RWPE1 (cell line): ENCODE measurements around the gene DSCAM.

ENCODE experiments used
- CTCF ChIA-PET: fragments of 350-600 bp; sonication (Branson Sonifier 250); formaldehyde crosslinking; extraction: SDS; loops from one replicate; lab custom pipeline; 2021; lab: Yijun Ruan, JAX
- POLR2A ChIA-PET: fragments of 400-600 bp; formaldehyde crosslinking; extraction: SDS; loops from one replicate; lab custom pipeline; 2020; ENCODE audit warnings: antibody characterized with exemption; ENCODE audit not compliant: low non-redundant PET; lab: Yijun Ruan, JAX
- DNase-seq: peaks from one replicate; pipeline ENCODE4 v3.0.0; 2012; ENCODE audit warnings: low spot score
- H3K27ac ChIP-seq: fragments of 450-650 bp; 2 replicates; pipeline ENCODE4 v1.5.1; 2017
- TF ChIP-seq, protein P1 (sequence below): fragments of 450-650 bp; conservative IDR thresholded peaks from 2 replicates; pipeline ENCODE4 v1.5.1; 2017; ENCODE audit warnings: low read depth, mild to moderate bottlenecking

DSCAM gene

DNA sequence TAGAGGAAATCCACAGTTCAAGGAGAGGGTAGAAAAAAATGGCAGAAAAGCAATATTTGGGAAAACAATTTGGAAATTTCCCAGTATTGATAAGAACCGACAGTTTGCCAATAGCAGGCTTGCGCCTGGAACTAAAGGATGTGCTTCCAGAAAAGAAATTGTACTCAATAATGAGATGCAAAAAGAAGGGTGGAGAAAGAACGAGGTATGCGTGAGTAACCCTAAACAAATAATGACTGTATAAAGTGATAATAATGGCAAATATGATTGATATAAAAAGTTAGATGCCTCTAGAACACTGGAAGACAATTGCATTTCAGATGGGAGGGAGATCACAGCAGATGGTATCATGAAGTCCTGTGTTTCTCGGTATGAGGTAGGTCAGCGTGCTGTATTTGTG, 458.9 kb downstream of the DSCAM start:
- ChIA-PET CTCF (no interaction called here), POLR2A (no interaction called here)
- TF ChIP-seq, protein P1, sequence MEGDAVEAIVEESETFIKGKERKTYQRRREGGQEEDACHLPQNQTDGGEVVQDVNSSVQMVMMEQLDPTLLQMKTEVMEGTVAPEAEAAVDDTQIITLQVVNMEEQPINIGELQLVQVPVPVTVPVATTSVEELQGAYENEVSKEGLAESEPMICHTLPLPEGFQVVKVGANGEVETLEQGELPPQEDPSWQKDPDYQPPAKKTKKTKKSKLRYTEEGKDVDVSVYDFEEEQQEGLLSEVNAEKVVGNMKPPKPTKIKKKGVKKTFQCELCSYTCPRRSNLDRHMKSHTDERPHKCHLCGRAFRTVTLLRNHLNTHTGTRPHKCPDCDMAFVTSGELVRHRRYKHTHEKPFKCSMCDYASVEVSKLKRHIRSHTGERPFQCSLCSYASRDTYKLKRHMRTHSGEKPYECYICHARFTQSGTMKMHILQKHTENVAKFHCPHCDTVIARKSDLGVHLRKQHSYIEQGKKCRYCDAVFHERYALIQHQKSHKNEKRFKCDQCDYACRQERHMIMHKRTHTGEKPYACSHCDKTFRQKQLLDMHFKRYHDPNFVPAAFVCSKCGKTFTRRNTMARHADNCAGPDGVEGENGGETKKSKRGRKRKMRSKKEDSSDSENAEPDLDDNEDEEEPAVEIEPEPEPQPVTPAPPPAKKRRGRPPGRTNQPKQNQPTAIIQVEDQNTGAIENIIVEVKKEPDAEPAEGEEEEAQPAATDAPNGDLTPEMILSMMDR = no peak
- DNase-seq = no peak
- H3K27ac ChIP-seq = no peak overlapping the region

DNA sequence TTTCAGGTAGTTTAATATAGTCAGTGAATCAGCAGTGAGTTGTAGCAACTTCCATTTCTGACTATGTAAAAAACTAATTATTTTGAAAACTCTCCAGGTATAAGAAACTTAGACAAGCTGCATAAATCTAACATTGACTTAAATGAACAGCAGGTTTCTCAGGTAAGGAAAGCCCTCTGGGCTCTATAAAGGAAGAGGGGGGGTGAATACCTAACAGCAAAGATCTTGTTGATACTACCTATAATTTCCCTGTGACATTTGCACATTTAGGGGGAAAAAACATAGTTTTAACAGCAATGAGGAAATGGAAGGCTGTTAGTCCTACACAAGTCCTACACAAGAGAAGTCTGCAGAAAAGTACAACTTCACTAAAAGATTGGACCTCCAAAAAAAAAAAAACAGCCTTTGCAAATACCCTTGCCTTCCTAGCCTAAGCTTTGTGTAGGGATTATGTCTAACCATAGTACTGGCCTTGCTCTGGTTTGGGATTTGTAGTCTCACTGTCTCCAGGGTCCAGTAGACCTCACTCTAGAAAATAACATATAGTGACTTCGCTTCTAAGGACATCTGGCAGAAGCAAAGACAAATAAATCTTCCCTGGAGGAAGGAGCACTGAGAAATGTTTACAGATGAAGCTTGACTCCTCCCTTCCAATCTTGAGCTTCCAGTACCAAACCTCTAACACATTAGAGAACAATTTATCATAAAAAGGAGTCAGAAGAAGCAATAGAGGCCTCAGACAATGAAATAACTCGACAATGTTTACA, 459.8 kb downstream of the DSCAM start:
- ChIA-PET POLR2A (no interaction called here), CTCF (no interaction called here)
- DNase-seq = no peak
- TF ChIP-seq, protein P1 = no peak
- no peak overlapping the region for H3K27ac ChIP-seq

DNA sequence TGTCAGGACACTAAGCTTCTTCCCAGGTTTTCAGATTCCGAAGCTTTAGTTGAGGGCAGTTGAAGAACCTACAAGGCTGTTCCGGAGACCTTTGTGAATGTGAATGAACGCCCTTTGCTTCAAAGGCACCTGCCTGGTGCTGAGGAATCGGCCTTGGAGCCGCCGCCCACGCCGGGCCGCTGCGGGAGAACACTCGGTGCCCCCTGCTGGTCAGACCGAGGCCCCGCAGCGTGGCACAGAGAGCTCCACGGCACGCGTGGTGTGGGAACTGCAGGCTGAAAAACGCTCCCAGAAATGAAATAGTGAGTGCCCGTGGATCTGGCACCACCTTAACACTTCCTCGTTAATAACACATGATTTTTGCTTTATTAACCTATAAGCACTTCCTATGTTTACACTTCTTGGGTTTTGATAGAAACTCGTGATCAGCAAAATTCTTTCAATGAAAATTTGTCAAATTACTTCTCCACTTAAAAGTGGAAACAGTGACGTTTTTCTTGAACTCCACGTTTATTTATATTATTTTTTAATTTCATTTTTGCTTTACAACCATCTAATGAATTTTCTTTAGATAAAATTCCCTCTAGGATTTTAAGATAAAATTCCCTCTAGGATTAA, 460.6 kb downstream of the DSCAM start:
- ChIA-PET POLR2A (no interaction called here), CTCF (interaction anchor here (0.6 to 0.7 kb wide), 3 partner anchors 243 to 649 kb away, joined by 3 to 6 read pairs (median 3); no protein-coding TSS in a partner anchor)
- peak; percentile 8 for DNase-seq
- TF ChIP-seq, protein P1 = peak; percentile 64
- no peak overlapping the region for H3K27ac ChIP-seq

DNA sequence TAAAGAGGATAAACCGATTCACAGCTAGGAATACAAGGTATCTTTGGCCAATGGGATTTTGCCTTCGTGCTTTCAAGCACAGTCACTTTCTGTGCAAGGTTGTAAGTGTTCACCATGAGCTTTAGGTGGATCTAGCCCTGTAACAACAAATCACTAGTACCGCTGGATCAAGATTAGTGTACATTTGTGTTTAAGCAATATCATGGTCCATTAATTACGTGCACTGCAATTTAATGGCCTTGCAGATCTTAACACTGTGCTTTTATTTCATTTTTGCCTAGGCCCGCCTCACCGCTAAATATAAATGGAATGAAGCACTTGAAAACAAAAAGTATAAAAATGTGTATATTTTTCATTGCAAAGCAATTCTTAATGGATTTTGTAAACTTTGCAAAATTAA, 461.1 kb downstream of the DSCAM start:
- no peak overlapping the region for H3K27ac ChIP-seq
- CTCF ChIA-PET = interaction anchor here (0.6 to 0.7 kb wide), 3 partner anchors 242 to 650 kb away, joined by 3 to 6 read pairs (median 3); no protein-coding TSS in a partner anchor
- TF ChIP-seq, protein P1 = no peak
- POLR2A ChIA-PET = no interaction called here
- no peak for DNase-seq

DNA sequence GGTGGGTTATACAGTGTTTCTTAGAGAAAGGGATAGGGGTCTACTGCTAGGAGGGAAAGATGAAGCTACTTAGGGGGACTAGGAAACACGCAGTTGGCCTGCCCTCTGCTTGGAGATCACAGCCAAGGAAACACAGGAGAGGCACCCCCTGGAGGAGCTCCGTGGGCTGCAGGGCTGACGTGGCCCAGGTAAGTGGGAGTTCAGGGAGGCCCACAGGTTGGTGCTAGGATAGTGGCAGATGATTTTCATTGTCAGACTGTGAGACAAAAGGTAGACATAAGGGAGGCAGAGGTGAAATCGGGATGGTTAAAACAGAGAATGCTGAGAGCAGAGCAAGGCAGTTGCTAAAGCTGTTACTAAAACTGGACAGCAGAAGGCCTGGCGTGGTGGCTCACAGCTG, 463.0 kb downstream of the DSCAM start:
- ChIA-PET POLR2A (no interaction called here), CTCF (no interaction called here)
- DNase-seq = no peak
- no peak overlapping the region for H3K27ac ChIP-seq
- TF ChIP-seq, protein P1 = no peak

DNA sequence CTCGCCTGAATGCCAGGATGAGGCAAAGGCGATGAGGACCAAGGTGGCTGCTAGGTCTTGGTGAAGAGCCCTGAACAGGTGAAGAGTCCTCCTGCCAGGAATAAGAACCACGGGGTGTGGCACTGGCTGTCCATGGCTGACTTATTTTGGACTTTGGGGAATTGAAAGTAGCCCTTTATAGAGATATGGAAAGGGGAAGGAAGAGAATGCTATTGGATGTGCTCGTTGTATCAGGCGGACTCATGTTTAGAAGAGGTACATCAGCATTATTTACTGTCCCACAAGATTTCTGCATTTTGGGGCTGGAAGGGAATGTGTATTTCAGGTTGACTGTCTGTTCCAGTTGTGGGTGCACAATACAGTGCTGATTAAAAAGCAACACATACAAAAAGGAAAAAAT, 465.8 kb downstream of the DSCAM start:
- POLR2A ChIA-PET = no interaction called here
- DNase-seq = no peak
- CTCF ChIA-PET = no interaction called here
- TF ChIP-seq, protein P1 = no peak
- no peak overlapping the region for H3K27ac ChIP-seq
